ENCODE results near the gene LRRC41.
A peak's percentile ranks its signal among the peaks of the same experiment; 100 is the strongest.
"Not testable (repeated sequence)": the region's sequence is repeated elsewhere in the genome, so short reads cannot be mapped to it uniquely, and the experiment has no call there.

LRRC41 gene

DNA sequence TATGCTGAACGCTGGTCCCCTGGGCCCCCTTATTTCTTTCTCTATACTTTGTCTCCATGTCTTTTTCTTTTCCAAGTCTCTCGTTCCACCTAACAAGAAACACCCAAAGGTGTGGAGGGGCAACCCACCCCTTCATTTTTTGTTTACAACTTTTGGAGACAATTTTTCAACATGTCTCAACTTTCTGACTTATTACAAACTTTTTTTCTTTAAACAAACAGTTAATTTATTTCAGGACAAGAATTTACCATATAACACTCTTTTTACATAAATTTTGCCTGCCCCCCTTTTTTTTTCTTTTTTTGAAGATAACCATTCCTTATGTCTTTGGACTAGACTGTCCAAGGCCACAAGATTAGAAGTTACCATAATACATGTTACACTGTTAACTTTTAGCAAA is 27.0 kb upstream of the LRRC41 start:
- H3K36me3 ChIP-seq (ENCODE audit: control insufficient read depth, insufficient read depth, low read length); H3K27me3 ChIP-seq (ENCODE audit: insufficient read depth, low read length, poor library complexity); H2BK120ac ChIP-seq (ENCODE audit: low read depth, low read length); DNase-seq; H2BK5ac ChIP-seq (ENCODE audit: low read length); H3K4me2 ChIP-seq (ENCODE audit: low read length); H3K23ac ChIP-seq (ENCODE audit: low read length); H3K4me3 ChIP-seq (ENCODE audit: low read length); H3K18ac ChIP-seq (ENCODE audit: low read length); H3K56ac ChIP-seq (ENCODE audit: low read length); H4K5ac ChIP-seq (ENCODE audit: low read length); H3K79me1 ChIP-seq (ENCODE audit: low read length); H2AK5ac ChIP-seq (ENCODE audit: low read length); H3K79me2 ChIP-seq (ENCODE audit: control insufficient read depth, insufficient read depth, low read length); H3K9ac ChIP-seq (ENCODE audit: low read length); H3K4me1 ChIP-seq (ENCODE audit: control insufficient read depth, low read depth, low read length); H3K27ac ChIP-seq (ENCODE audit: low read depth, low read length); H2BK15ac ChIP-seq (replicated peaks; ENCODE audit: low read depth); H3K4ac ChIP-seq (ENCODE audit: low read depth, low read length); H4K8ac ChIP-seq (ENCODE audit: low read depth, low read length): not testable (repeated sequence)
- WGBS (ENCODE audit: extremely low coverage, insufficient coverage, low lambda C conversion rate), result no CpG with 5 or more reads among the region's 2 CpGs

DNA sequence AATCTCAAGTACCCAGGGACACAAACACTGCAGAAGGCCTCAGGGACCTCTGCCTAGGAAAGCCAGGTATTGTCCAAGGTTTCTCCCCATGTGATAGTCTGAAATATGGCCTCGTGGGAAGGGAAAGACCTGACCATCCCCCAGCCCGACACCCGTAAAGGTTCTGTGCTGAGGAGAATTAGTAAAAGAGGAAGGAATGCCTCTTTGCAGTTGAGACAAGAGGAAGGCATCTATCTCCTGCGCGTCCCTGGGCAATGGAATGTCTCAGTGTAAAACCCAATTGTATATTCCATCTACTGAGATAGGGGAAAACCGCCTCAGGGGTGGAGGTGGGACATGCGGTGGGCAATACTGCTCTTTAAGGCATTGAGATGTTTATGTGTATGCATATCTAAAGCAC is 26.4 kb upstream of the LRRC41 start:
- peak; percentile 61 for DNase-seq
- H3K9ac ChIP-seq (ENCODE audit: low read length); H3K23ac ChIP-seq (ENCODE audit: low read length); H3K79me1 ChIP-seq (ENCODE audit: low read length); H2BK5ac ChIP-seq (ENCODE audit: low read length); H3K36me3 ChIP-seq (ENCODE audit: control insufficient read depth, insufficient read depth, low read length); H3K4ac ChIP-seq (ENCODE audit: low read depth, low read length); H2BK15ac ChIP-seq (replicated peaks; ENCODE audit: low read depth); H3K4me1 ChIP-seq (ENCODE audit: control insufficient read depth, low read depth, low read length); H4K5ac ChIP-seq (ENCODE audit: low read length); H4K8ac ChIP-seq (ENCODE audit: low read depth, low read length); H3K4me2 ChIP-seq (ENCODE audit: low read length); H3K18ac ChIP-seq (ENCODE audit: low read length); H3K56ac ChIP-seq (ENCODE audit: low read length); H3K4me3 ChIP-seq (ENCODE audit: low read length); H2AK5ac ChIP-seq (ENCODE audit: low read length); H3K79me2 ChIP-seq (ENCODE audit: control insufficient read depth, insufficient read depth, low read length); H2BK120ac ChIP-seq (ENCODE audit: low read depth, low read length); H3K27ac ChIP-seq (ENCODE audit: low read depth, low read length); H3K27me3 ChIP-seq (ENCODE audit: insufficient read depth, low read length, poor library complexity): not testable (repeated sequence)
- no CpG with 5 or more reads among the region's 7 CpGs for WGBS (ENCODE audit: extremely low coverage, insufficient coverage, low lambda C conversion rate)

DNA sequence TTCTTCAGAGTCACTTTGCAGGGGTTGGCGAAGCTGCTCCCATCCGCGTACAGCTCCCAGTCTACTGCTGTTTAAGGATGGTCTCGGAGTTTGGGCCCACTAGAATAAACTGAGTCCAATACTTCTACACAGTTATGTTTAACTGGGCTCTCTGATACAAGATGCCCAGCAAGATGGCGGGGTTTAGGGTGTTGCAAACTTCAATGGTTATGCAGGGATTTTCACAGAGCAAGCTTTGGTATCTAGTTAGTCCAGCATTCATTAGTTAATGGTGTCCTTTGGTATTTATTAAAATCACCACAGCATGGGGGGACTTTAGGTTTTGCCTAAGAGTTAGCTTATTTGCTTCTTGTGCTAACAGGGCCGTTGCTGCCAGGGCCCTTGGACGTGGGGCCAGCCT is 24.8 kb upstream of the LRRC41 start:
- not testable (repeated sequence) for H3K27ac ChIP-seq (ENCODE audit: low read depth, low read length); H3K4ac ChIP-seq (ENCODE audit: low read depth, low read length); H3K18ac ChIP-seq (ENCODE audit: low read length)

GRCh38 chr1:46325285-46326076 is 22.1 kb upstream of the LRRC41 start:
- H3K4ac ChIP-seq (ENCODE audit: low read depth, low read length); H3K23ac ChIP-seq (ENCODE audit: low read length); H3K56ac ChIP-seq (ENCODE audit: low read length); H3K4me3 ChIP-seq (ENCODE audit: low read length); H3K4me2 ChIP-seq (ENCODE audit: low read length); H4K8ac ChIP-seq (ENCODE audit: low read depth, low read length); H2BK120ac ChIP-seq (ENCODE audit: low read depth, low read length); H3K4me1 ChIP-seq (ENCODE audit: control insufficient read depth, low read depth, low read length); H4K5ac ChIP-seq (ENCODE audit: low read length); H2BK15ac ChIP-seq (replicated peaks; ENCODE audit: low read depth); DNase-seq; H3K9ac ChIP-seq (ENCODE audit: low read length); H3K36me3 ChIP-seq (ENCODE audit: control insufficient read depth, insufficient read depth, low read length); H2AK5ac ChIP-seq (ENCODE audit: low read length); H3K27me3 ChIP-seq (ENCODE audit: insufficient read depth, low read length, poor library complexity); H3K18ac ChIP-seq (ENCODE audit: low read length); H2BK5ac ChIP-seq (ENCODE audit: low read length); H3K27ac ChIP-seq (ENCODE audit: low read depth, low read length); H3K79me1 ChIP-seq (ENCODE audit: low read length); H3K79me2 ChIP-seq (ENCODE audit: control insufficient read depth, insufficient read depth, low read length): not testable (repeated sequence)
- WGBS (ENCODE audit: extremely low coverage, insufficient coverage, low lambda C conversion rate), result no CpG with 5 or more reads among the region's 11 CpGs

More for the DNA sequence above, 24.8 kb upstream of the LRRC41 start:
- H3K4me3 ChIP-seq (ENCODE audit: low read length); H2BK15ac ChIP-seq (replicated peaks; ENCODE audit: low read depth); H3K4me1 ChIP-seq (ENCODE audit: control insufficient read depth, low read depth, low read length); H3K4me2 ChIP-seq (ENCODE audit: low read length); H2AK5ac ChIP-seq (ENCODE audit: low read length); H3K9ac ChIP-seq (ENCODE audit: low read length); H3K79me2 ChIP-seq (ENCODE audit: control insufficient read depth, insufficient read depth, low read length); H2BK5ac ChIP-seq (ENCODE audit: low read length); H3K79me1 ChIP-seq (ENCODE audit: low read length); DNase-seq; H3K23ac ChIP-seq (ENCODE audit: low read length); H2BK120ac ChIP-seq (ENCODE audit: low read depth, low read length); H3K27me3 ChIP-seq (ENCODE audit: insufficient read depth, low read length, poor library complexity); H4K5ac ChIP-seq (ENCODE audit: low read length); H4K8ac ChIP-seq (ENCODE audit: low read depth, low read length); H3K56ac ChIP-seq (ENCODE audit: low read length); H3K36me3 ChIP-seq (ENCODE audit: control insufficient read depth, insufficient read depth, low read length): not testable (repeated sequence)
- no CpG with 5 or more reads among the region's 7 CpGs for WGBS (ENCODE audit: extremely low coverage, insufficient coverage, low lambda C conversion rate)

DNA sequence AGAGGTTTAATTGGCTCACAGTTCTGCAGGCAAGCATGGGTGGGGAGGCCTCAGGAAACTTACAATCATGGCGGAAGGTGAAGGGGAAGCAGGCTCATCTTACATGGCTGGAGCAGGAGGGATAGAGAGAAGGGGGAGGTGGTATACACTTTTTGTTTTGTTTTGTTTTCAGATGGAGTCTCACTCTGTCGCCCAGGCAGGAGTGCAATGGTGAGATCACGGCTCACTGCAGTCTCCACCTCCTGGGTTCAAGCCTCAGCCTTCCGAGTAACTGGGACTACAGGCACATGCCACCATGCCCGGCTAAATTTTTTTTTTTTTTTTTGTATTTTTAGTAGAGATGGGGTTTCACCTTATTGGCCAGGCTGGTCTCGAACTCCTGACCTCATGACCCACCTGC is 18.8 kb upstream of the LRRC41 start:
- H3K4ac ChIP-seq (ENCODE audit: low read depth, low read length); H3K23ac ChIP-seq (ENCODE audit: low read length); H2AK5ac ChIP-seq (ENCODE audit: low read length); H3K56ac ChIP-seq (ENCODE audit: low read length); H4K8ac ChIP-seq (ENCODE audit: low read depth, low read length); H2BK15ac ChIP-seq (replicated peaks; ENCODE audit: low read depth); H3K4me3 ChIP-seq (ENCODE audit: low read length); H3K4me2 ChIP-seq (ENCODE audit: low read length); H2BK5ac ChIP-seq (ENCODE audit: low read length); H3K9ac ChIP-seq (ENCODE audit: low read length); H3K27me3 ChIP-seq (ENCODE audit: insufficient read depth, low read length, poor library complexity); H3K18ac ChIP-seq (ENCODE audit: low read length); H3K4me1 ChIP-seq (ENCODE audit: control insufficient read depth, low read depth, low read length); DNase-seq; H2BK120ac ChIP-seq (ENCODE audit: low read depth, low read length); H3K36me3 ChIP-seq (ENCODE audit: control insufficient read depth, insufficient read depth, low read length); H3K79me2 ChIP-seq (ENCODE audit: control insufficient read depth, insufficient read depth, low read length); H3K79me1 ChIP-seq (ENCODE audit: low read length); H3K27ac ChIP-seq (ENCODE audit: low read depth, low read length); H4K5ac ChIP-seq (ENCODE audit: low read length): not testable (repeated sequence)
- WGBS (ENCODE audit: extremely low coverage, insufficient coverage, low lambda C conversion rate), result no CpG with 5 or more reads among the region's 6 CpGs
